ENCODE measurements around the gene TRIP10. TPM values are rescaled to one million over a fixed set of nuclear protein-coding genes. Genes with fewer than 3 reads are reported as not detected.

The TRIP10 gene
- total RNA-seq, 1 experiment from 2014 or later: 96.6 TPM

DNA sequence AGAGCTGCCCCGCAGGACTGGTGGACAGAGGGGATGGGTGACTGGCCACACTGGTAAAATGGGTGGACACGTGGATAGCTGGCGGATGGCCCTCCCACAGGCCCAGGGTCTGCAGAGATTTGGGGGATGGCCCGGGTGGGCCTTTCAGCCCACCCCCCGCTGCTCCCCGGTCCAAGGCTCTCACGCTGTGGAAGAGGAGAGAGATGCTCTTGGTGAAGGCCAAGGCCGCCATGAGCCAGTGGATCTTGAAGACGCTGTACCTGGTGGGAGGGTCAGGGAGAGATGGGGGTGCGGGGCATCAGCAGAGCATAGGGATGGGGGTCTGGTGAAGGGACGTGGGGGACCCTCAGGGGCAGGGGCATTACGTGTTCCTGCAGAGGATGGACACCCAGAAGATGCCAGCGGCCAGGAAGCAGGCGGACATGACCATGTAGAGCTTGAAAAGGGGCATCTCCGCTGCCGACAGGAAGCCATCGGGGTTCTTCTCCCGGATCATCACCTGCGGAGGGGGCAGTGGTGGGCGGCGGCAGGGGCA is 6.6 kb upstream of the TRIP10 start:
- BruUV-seq (replicated peaks): no TSS peak
- Histone ChIP-seq H3K27ac (ENCODE audit: low read length) (no peak overlapping the region), H3K4me3 (ENCODE audit: low read length) (no peak overlapping the region), H3K79me2 (ENCODE audit: low read length) (peaks cover 12% of the 10 kb centered on the region), H4K20me1 (ENCODE audit: low read length) (no peaks in the 10 kb centered on the region), H3K9me2 (replicated peaks; ENCODE audit: low read length) (no peaks in the 10 kb centered on the region), H3K9ac (ENCODE audit: low read length) (no peak overlapping the region), H2AFZ (ENCODE audit: low read length) (no peak overlapping the region), H3K4me1 (ENCODE audit: insufficient read depth, low read length) (peaks cover 7% of the 10 kb centered on the region), H3K36me3 (ENCODE audit: low read depth, low read length) (no peaks in the 10 kb centered on the region), H3K27me3 (ENCODE audit: low read length) (no peaks in the 10 kb centered on the region), H3K9me3 (ENCODE audit: low read length) (no peaks in the 10 kb centered on the region), H3F3A (ENCODE audit: low read length, unreplicated experiment) (no peaks in the 10 kb centered on the region), H3K4me2 (ENCODE audit: low read length) (no peak overlapping the region)
- DNase-seq (no peak), ATAC-seq (no peak)
- POLR2A ChIA-PET (ENCODE audit: unreplicated experiment): no interaction called here
- TF ChIP-seq EZH2 (IDR thresholded peaks at IDR 0.05; ENCODE audit: low read length, unreplicated experiment): no peak
- TF ChIP-seq, protein P1, sequence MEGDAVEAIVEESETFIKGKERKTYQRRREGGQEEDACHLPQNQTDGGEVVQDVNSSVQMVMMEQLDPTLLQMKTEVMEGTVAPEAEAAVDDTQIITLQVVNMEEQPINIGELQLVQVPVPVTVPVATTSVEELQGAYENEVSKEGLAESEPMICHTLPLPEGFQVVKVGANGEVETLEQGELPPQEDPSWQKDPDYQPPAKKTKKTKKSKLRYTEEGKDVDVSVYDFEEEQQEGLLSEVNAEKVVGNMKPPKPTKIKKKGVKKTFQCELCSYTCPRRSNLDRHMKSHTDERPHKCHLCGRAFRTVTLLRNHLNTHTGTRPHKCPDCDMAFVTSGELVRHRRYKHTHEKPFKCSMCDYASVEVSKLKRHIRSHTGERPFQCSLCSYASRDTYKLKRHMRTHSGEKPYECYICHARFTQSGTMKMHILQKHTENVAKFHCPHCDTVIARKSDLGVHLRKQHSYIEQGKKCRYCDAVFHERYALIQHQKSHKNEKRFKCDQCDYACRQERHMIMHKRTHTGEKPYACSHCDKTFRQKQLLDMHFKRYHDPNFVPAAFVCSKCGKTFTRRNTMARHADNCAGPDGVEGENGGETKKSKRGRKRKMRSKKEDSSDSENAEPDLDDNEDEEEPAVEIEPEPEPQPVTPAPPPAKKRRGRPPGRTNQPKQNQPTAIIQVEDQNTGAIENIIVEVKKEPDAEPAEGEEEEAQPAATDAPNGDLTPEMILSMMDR (conservative IDR thresholded peaks at IDR 0.05; ENCODE audit: low read depth, low read length): no peak
- no peak for TF ChIP-seq EZH2phosphoT487 (IDR thresholded peaks at IDR 0.05; ENCODE audit: borderline replicate concordance, low read length)
- CTCF ChIA-PET: no interaction called here
- intact Hi-C loops (cut with micrococcal nuclease): no loop called here

DNA sequence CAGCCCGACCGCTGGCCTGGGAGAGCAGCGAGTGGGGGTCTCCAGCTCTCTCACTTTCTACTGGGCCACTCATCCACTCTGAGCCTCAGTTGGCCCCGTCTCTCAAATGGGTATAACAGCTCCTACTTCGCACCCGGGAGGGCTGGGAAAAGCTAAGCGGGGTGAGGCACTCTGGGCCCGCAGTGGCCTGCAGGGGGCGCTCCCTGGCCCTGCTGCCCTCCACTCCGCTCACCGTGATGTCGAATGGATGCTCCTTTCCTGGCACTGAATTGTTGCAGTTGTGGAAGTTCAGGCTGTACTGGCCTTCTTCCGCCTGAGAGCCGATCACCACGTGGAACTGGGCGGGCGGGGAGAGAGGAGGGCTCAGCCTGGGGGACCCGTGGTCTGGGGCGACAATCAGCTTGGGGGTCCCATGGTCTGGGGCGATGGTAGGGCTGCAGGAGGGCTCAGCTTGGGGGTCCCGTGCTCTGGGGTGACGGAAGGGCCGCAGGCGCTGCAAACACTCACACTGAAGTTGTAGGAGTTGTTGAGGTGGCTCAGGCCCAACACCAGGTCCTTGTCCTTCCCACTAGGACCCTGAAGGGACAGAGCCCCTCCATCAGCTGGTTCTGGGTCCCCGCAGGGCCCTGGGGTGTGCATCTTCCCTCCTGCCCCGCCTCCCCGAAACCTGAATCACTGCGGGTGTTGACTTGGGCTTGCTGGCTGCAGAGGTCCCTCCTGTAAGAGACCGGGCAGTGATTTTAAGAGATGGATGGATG is 6.0 kb upstream of the TRIP10 start:
- no peak for DNase-seq
- Histone ChIP-seq H3K9me2 (replicated peaks; ENCODE audit: low read length) (no peaks in the 10 kb centered on the region), H3K4me1 (ENCODE audit: insufficient read depth, low read length) (peaks cover 13% of the 10 kb centered on the region), H3K36me3 (ENCODE audit: low read depth, low read length) (no peaks in the 10 kb centered on the region), H3K27ac (ENCODE audit: low read length) (no peak overlapping the region), H3K79me2 (ENCODE audit: low read length) (peaks cover 12% of the 10 kb centered on the region), H3K9ac (ENCODE audit: low read length) (no peak overlapping the region), H4K20me1 (ENCODE audit: low read length) (no peaks in the 10 kb centered on the region), H3F3A (ENCODE audit: low read length, unreplicated experiment) (no peaks in the 10 kb centered on the region), H3K4me3 (ENCODE audit: low read length) (no peak overlapping the region), H3K27me3 (ENCODE audit: low read length) (no peaks in the 10 kb centered on the region), H3K9me3 (ENCODE audit: low read length) (no peaks in the 10 kb centered on the region), H2AFZ (ENCODE audit: low read length) (no peak overlapping the region), H3K4me2 (ENCODE audit: low read length) (no peak overlapping the region)
- no TSS peak for BruUV-seq (replicated peaks)
- CTCF ChIA-PET: no interaction called here
- TF ChIP-seq, protein P1 (conservative IDR thresholded peaks at IDR 0.05; ENCODE audit: low read depth, low read length): peak; percentile 52
- no peak for TF ChIP-seq EZH2 (IDR thresholded peaks at IDR 0.05; ENCODE audit: low read length, unreplicated experiment)
- no peak for TF ChIP-seq EZH2phosphoT487 (IDR thresholded peaks at IDR 0.05; ENCODE audit: borderline replicate concordance, low read length)
- ATAC-seq: no peak
- POLR2A ChIA-PET (ENCODE audit: unreplicated experiment): no interaction called here
- intact Hi-C loops (cut with micrococcal nuclease): no loop called here

DNA sequence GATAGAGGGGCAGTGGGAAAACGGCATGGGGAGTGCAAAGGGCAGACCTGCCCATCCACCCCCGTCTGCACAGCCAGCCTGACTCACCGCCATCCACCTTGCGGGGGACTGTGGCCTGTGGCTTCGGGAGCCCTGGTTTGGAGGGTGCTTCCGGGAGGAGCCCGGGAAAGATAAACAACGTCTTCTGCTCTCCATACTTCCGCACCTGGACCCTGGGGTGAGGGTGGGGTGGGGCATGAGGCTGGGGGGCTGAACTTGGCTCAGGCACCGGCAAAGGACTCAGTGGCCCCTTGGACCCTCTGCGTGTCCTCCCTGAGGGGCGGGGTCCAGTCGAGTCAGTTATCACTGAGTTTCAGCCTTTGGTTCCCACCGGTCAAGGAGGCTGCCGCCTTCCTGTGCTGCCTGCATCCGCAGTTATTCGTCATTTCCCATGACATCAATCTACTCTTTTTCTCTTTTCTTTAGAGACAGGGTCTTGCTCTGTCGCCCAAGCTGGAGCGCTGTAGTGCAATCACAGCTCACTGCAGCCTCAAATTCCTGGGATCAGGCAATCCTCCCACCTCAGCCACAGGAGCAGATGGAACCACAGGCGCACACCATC is 5.3 kb upstream of the TRIP10 start:
- no peak overlapping the region for H3K4me2 ChIP-seq (ENCODE audit: low read length)
- intact Hi-C loops (cut with micrococcal nuclease): no loop called here
- H3K9ac ChIP-seq (ENCODE audit: low read length): no peak overlapping the region
- H3K4me3 ChIP-seq (ENCODE audit: low read length): no peak overlapping the region
- no peaks in the 10 kb centered on the region for H3F3A ChIP-seq (ENCODE audit: low read length, unreplicated experiment)
- H3K79me2 ChIP-seq (ENCODE audit: low read length): peaks cover 12% of the 10 kb centered on the region
- H3K9me2 ChIP-seq (replicated peaks; ENCODE audit: low read length): no peaks in the 10 kb centered on the region
- no peak for DNase-seq
- H3K27me3 ChIP-seq (ENCODE audit: low read length): no peaks in the 10 kb centered on the region
- no peak overlapping the region for H2AFZ ChIP-seq (ENCODE audit: low read length)
- ATAC-seq: no peak
- CTCF ChIA-PET: no interaction called here
- POLR2A ChIA-PET (ENCODE audit: unreplicated experiment): no interaction called here
- H3K36me3 ChIP-seq (ENCODE audit: low read depth, low read length): no peaks in the 10 kb centered on the region
- H3K9me3 ChIP-seq (ENCODE audit: low read length): no peaks in the 10 kb centered on the region
- TF ChIP-seq, protein P1 (conservative IDR thresholded peaks at IDR 0.05; ENCODE audit: low read depth, low read length): no peak
- TF ChIP-seq EZH2 (IDR thresholded peaks at IDR 0.05; ENCODE audit: low read length, unreplicated experiment) (no peak), EZH2phosphoT487 (IDR thresholded peaks at IDR 0.05; ENCODE audit: borderline replicate concordance, low read length) (no peak)
- H4K20me1 ChIP-seq (ENCODE audit: low read length): no peaks in the 10 kb centered on the region
- H3K27ac ChIP-seq (ENCODE audit: low read length): no peak overlapping the region
- H3K4me1 ChIP-seq (ENCODE audit: insufficient read depth, low read length): peaks cover 20% of the 10 kb centered on the region
- BruUV-seq (replicated peaks): no TSS peak
